WERI-Rb-1 (cell line): ENCODE data around the gene SLC25A34.

Experiments used
- DNase-seq: peaks from one replicate; pipeline ENCODE4 v3.0.0-alpha.2; 2020
- H3K27ac ChIP-seq: fragments of 250-450 bp; sonication (Bioruptor Pico); 2 replicates; pipeline ENCODE4 v1.5.1; 2020; ENCODE audit warnings: mild to moderate bottlenecking, moderate library complexity
- H3K27me3 ChIP-seq: fragments of 250-450 bp; sonication (Bioruptor Pico); 2 replicates; pipeline ENCODE4 v1.5.1; 2021; ENCODE audit warnings: mild to moderate bottlenecking, low read depth, moderate library complexity; ENCODE audit not compliant: insufficient read depth, severe bottlenecking
- H3K36me3 ChIP-seq: fragments of 250-450 bp; sonication (Bioruptor Pico); 2 replicates; pipeline ENCODE4 v1.5.1; 2020; ENCODE audit warnings: mild to moderate bottlenecking, moderate library complexity
- H3K4me3 ChIP-seq: 2 replicates; pipeline ENCODE4 v1.5.1; 2011; ENCODE audit warnings: low read depth, mild to moderate bottlenecking, control low read depth, low read length
- H3K9me3 ChIP-seq: fragments of 250-450 bp; sonication (Bioruptor Pico); 2 replicates; pipeline ENCODE4 v1.5.1; 2021; ENCODE audit warnings: mild to moderate bottlenecking, moderate library complexity; ENCODE audit not compliant: severe bottlenecking
- TF ChIP-seq, protein P1 (sequence below): IDR thresholded peaks from 2 replicates; pipeline ENCODE4 v1.5.1; 2011; ENCODE audit warnings: low read depth, mild to moderate bottlenecking, control low read depth, inconsistent platforms, low read length

Gene SLC25A34

DNA sequence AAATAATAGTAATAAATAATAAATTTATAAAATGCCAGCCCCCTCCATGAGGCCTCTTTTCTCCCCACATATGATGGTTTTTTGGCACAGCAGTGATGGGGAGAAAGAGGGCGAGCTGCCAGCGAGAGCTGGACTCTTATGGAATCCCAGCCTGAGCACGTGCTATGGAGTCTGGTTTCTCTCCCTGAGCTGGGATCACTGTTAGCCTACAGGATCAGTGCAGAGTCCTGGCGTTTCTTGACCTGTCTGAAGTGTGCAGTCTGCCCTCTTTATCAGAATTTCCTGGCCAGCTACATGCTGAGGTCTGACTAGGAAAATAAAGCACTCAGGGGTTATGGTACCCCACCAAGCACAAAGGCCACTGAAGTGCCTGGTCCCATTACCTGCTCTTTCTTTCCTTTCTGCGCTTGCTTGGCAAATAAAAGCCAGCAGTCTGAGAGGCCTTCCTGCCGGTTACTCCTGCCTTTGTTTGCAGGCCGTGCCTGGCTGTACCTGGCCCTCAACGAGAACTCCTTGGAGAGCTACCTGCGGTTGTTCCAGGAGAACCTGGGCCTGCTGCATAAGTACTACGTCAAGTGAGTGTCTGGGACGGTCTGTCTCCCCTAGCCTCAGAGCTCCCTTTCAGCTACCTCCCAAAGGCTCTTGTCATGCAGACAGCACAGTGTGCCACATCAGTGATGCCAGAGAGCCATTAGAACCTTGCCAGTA lies 18.5 kb upstream of the SLC25A34 start:
- TF ChIP-seq, protein P1, sequence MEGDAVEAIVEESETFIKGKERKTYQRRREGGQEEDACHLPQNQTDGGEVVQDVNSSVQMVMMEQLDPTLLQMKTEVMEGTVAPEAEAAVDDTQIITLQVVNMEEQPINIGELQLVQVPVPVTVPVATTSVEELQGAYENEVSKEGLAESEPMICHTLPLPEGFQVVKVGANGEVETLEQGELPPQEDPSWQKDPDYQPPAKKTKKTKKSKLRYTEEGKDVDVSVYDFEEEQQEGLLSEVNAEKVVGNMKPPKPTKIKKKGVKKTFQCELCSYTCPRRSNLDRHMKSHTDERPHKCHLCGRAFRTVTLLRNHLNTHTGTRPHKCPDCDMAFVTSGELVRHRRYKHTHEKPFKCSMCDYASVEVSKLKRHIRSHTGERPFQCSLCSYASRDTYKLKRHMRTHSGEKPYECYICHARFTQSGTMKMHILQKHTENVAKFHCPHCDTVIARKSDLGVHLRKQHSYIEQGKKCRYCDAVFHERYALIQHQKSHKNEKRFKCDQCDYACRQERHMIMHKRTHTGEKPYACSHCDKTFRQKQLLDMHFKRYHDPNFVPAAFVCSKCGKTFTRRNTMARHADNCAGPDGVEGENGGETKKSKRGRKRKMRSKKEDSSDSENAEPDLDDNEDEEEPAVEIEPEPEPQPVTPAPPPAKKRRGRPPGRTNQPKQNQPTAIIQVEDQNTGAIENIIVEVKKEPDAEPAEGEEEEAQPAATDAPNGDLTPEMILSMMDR = no peak
- no peak overlapping the region for H3K4me3 ChIP-seq
- DNase-seq = no peak
- no peaks in the 10 kb centered on the region for H3K27me3 ChIP-seq
- H3K27ac ChIP-seq = no peak overlapping the region
- peaks cover 56% of the 10 kb centered on the region for H3K36me3 ChIP-seq
- no peaks in the 10 kb centered on the region for H3K9me3 ChIP-seq

DNA sequence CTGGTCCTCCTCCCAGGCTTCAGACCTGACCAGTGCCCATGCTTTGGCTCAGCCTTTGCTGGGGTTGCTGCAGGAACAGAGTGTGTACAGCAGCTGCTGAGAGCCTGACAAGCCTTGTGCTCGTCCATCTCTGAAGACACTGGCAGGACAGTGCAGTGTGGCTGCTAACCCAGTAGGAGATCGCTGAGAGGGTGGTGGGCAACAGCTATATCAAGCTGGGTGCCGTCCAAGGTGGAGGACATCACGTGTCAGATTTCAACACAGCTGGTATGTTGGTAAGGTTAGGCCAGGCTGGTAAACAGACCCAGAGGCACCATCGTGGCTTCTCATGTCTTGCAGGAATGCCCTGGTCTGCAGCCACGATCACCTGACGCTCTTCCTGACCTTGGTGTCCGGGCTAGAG lies 17.9 kb upstream of the SLC25A34 start:
- Histone ChIP-seq H3K27ac (no peak overlapping the region), H3K9me3 (no peaks in the 10 kb centered on the region), H3K36me3 (peaks cover 62% of the 10 kb centered on the region), H3K4me3 (no peak overlapping the region), H3K27me3 (no peaks in the 10 kb centered on the region)
- TF ChIP-seq, protein P1 = no peak
- DNase-seq = no peak

- Histone ChIP-seq H3K9me3 (no peaks in the 10 kb centered on the region), H3K27me3 (no peaks in the 10 kb centered on the region), H3K36me3 (peaks cover 60% of the 10 kb centered on the region), H3K4me3 (no peak overlapping the region), H3K27ac (peak overlapping the region; percentile 49)
- TF ChIP-seq, protein P1 = peak; percentile 45; the same call in 1 of the 2 replicates
- DNase-seq = peak; percentile 62
Observed at GRCh38 chr1:15719381-15720120, 16.5 kb upstream of the SLC25A34 start.

- TF ChIP-seq, protein P1 = no peak
- H3K36me3 ChIP-seq = peaks cover 67% of the 10 kb centered on the region
- no peak for DNase-seq
- no peak overlapping the region for H3K4me3 ChIP-seq
- H3K27ac ChIP-seq = peak overlapping the region; percentile 93
- no peaks in the 10 kb centered on the region for H3K27me3 ChIP-seq
- no peaks in the 10 kb centered on the region for H3K9me3 ChIP-seq
Observed at GRCh38 chr1:15720861-15721260, 15.2 kb upstream of the SLC25A34 start.

DNA sequence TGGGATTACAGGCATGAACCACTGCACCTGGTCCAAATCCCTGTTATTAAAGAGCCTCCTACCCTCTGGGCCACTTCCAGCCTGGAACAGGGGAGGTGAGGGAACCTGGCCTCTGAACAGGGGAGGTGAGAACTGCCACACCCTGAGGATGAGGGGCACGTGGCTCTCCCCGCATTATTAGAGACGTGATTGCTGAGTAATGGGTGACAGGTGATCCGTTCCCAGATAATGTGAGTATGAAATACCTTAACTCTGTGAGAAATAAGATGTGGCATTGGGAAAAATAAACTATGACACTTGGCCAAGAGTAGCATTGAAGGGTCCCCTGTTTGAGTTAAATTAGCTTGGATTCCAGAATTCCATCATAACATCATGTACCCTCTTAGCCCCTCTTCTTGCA lies 13.6 kb upstream of the SLC25A34 start:
- Histone ChIP-seq H3K4me3 (no peak overlapping the region), H3K27ac (peak overlapping the region; percentile 93), H3K36me3 (peaks cover 68% of the 10 kb centered on the region), H3K9me3 (no peaks in the 10 kb centered on the region), H3K27me3 (no peaks in the 10 kb centered on the region)
- TF ChIP-seq, protein P1 = no peak
- peak; percentile 22 for DNase-seq
